Measurements from ENCODE around the gene PTCSC3.

DNA sequence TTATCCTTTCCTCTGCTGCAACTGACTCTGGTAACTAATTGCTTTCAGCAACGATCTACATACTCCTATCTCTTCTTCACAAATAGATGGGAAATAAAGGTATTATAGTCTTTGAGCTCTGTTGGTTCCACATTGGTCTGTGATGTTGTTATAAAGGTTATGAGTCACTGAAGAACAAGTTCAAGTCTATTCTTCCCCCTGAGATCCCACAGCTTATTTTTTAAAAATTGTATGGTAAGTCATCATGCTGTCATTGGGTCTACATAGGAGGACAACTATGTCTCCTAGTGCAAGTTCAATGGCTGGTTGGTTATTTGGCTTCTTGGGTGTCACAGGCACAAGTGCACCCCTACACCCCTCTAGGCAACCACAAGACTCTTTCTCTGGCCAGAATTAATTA, 49.6 kb upstream of the PTCSC3 start:
- TF ChIP-seq, protein P1, sequence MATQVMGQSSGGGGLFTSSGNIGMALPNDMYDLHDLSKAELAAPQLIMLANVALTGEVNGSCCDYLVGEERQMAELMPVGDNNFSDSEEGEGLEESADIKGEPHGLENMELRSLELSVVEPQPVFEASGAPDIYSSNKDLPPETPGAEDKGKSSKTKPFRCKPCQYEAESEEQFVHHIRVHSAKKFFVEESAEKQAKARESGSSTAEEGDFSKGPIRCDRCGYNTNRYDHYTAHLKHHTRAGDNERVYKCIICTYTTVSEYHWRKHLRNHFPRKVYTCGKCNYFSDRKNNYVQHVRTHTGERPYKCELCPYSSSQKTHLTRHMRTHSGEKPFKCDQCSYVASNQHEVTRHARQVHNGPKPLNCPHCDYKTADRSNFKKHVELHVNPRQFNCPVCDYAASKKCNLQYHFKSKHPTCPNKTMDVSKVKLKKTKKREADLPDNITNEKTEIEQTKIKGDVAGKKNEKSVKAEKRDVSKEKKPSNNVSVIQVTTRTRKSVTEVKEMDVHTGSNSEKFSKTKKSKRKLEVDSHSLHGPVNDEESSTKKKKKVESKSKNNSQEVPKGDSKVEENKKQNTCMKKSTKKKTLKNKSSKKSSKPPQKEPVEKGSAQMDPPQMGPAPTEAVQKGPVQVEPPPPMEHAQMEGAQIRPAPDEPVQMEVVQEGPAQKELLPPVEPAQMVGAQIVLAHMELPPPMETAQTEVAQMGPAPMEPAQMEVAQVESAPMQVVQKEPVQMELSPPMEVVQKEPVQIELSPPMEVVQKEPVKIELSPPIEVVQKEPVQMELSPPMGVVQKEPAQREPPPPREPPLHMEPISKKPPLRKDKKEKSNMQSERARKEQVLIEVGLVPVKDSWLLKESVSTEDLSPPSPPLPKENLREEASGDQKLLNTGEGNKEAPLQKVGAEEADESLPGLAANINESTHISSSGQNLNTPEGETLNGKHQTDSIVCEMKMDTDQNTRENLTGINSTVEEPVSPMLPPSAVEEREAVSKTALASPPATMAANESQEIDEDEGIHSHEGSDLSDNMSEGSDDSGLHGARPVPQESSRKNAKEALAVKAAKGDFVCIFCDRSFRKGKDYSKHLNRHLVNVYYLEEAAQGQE (IDR thresholded peaks at IDR 0.05; ENCODE audit: insufficient read depth in 1 of 2, low read depth in 2 of 2, low read length in 2 of 2) = no peak
- TF ChIP-seq TAF1 (IDR thresholded peaks at IDR 0.05; ENCODE audit: borderline replicate concordance, insufficient read depth, low read length) = no peak
